Ovary (tissue), 9 donors: ENCODE results near the gene DPF3. TPM values are rescaled to one million over a fixed set of nuclear protein-coding genes. Genes with fewer than 3 reads are reported as not detected.

Experiments used
- DNase-seq, 5 donors: peaks; one replicate each; pipeline ENCODE4 v3.0.0-alpha.2; 2019 to 2020
- H3K27ac ChIP-seq, 2 donors: fragments of 200-600 bp; one replicate each; pipeline versions ENCODE4 v1.5.1 to v1.8.0; 2019 to 2022
- H3K27me3 ChIP-seq: fragments of 200-600 bp; one replicate; pipeline ENCODE4 v1.8.0; 2022
- H3K36me3 ChIP-seq: fragments of 200-600 bp; sonication (generic); one replicate; pipeline ENCODE4 v1.5.1; 2019
- H3K4me1 ChIP-seq: one replicate; pipeline ENCODE4 v1.8.1; 2013; ENCODE audit warnings: mild to moderate bottlenecking, moderate library complexity; ENCODE audit not compliant: insufficient read depth
- H3K4me3 ChIP-seq: fragments of 200-600 bp; sonication (generic); one replicate; pipeline ENCODE4 v1.5.1; 2017
- H3K9me3 ChIP-seq, 2 donors: fragments of 200-600 bp in 1 of 2; sonication (generic) in 1 of 2; one replicate each; pipeline versions ENCODE4 v1.5.1 to v1.8.1; 2013 to 2019; ENCODE audit warnings: mild to moderate bottlenecking in 1 of 2, moderate library complexity in 1 of 2
- CTCF ChIP-seq, 3 donors: fragments of 450-650 bp in 2 of 3; fragments of 200-600 bp in 1 of 3; IDR thresholded peaks; one replicate each; pipeline versions ENCODE4 v1.5.1 to v1.8.0; 2016 to 2022; ENCODE audit warnings: antibody characterized with exemption in 3 of 3, mild to moderate bottlenecking in 1 of 3
- EP300 ChIP-seq: sonication (generic); formaldehyde crosslinking; IDR thresholded peaks from one replicate; pipeline ENCODE4 v1.6.1; 2017; ENCODE audit warnings: antibody characterized with exemption
- POLR2A ChIP-seq: fragments of 450-650 bp; IDR thresholded peaks from one replicate; pipeline ENCODE4 v1.6.1; 2017; ENCODE audit warnings: antibody characterized with exemption, mild to moderate bottlenecking, moderate library complexity
- WGBS, 3 donors: extraction: QIAGEN DNeasy Blood & Tissue Kit in 1 of 3; methylation state at CpG; one replicate each; pipeline versions ENCODE4 v1.1.5 to v1.1.7; 2013 to 2017; 5-methylcytosine and 5-hydroxymethylcytosine counted together
- intact Hi-C, 4 donors: fragments of 100-400 bp; cut with DNase I; formaldehyde crosslinking; loops; one replicate each; pipeline versions ENCODE4 v1.11.0 to v1.15.1; 2022 to 2023
- polyA plus RNA-seq, 2 donors: library from polyadenylated mRNA; stranded (reverse); fragments of 200-250 nt in 1 of 2; fragments of 350-450 nt in 1 of 2; fragmentation: Illumina TruSeq in 1 of 2; extraction: RNeasy Lipid Tissue Mini Kit (QIAGEN cat#74804) in 1 of 2; gene quantifications; one replicate each; pipeline ENCODE4 v1.2.3, GENCODE V29; 2013 to 2014
- small RNA-seq: library from RNA; depleted of rRNA; stranded (forward); fragments of <200 nt; gene quantifications from one replicate; pipeline ENCODE3, GENCODE V24; 2016
- total RNA-seq, 7 donors: library from RNA; depleted of rRNA in 2 of 7; stranded (reverse); fragments of >200 nt in 2 of 7; fragmentation: NEBNext Ultra II Directional in 3 of 7; extraction: Animal tissue kit (Norgen Biotek cat#: 25700) in 3 of 7; gene quantifications; one replicate each; pipeline versions ENCODE4 v1.1.0 to v1.2.4, GENCODE V29; 2016 to 2023
- donor health status: DM: no; HTN: no; CAD: no; lungs with moderate emphysema.
- donor health status: DM: no; HTN: no; CAD: no.
- donor health status: Bipolar disorder and iron deficiency.
- donor health status: DM: yes; HTN: yes; CAD: no.
- donor health status: DM: no; HTN: no; CAD: no.
- donor health status: DM: yes; HTN: yes; CAD: no.

Gene DPF3
- total and polyA plus RNA-seq, 9 donors = 6.3 to 34.4 (median 21.9) TPM

GRCh38 chr14:72577521-72577920, 316.4 kb downstream of the DPF3 start:
- Histone ChIP-seq H3K27ac (no peak overlapping the region), H3K27me3 (no peaks in the 10 kb centered on the region), H3K36me3 (no peaks in the 10 kb centered on the region), H3K4me1 (peaks cover 4% of the 10 kb centered on the region), H3K9me3 (no peaks in the 10 kb centered on the region), H3K4me3 (no peak overlapping the region)
- TF ChIP-seq CTCF (IDR thresholded peaks at IDR 0.05) = no peak
- TF ChIP-seq EP300 = no peak
- no peak for TF ChIP-seq POLR2A
- intact Hi-C loops = no loop called here
- no peak for DNase-seq
- WGBS, 3 donors = 79 to 87% (median 86%) methylated on average over 5 of the region's 5 CpGs

DNA sequence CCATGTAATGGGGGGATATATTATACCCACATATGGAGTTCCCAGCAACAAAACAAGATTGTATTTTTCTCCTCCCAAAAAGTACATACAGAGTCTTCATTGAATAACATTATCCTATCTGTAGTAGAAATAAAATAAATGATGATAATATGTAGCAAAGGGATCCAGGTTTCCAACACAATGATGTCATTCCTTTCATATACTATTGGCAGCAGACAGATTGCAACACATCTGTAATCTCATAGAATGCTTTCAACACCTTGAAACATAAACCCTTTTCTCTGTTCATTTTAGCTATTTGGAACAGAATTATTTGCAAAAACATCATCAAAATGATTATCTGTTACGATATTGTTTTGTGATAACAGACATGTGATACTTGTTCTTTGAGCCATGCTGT, 317.6 kb downstream of the DPF3 start:
- 88 to 89% (median 88%) methylated on average over 1 of the region's 1 CpG for WGBS, 3 donors
- H3K4me3 ChIP-seq = no peak overlapping the region
- H3K27me3 ChIP-seq = no peaks in the 10 kb centered on the region
- DNase-seq = no peak
- H3K36me3 ChIP-seq = no peaks in the 10 kb centered on the region
- H3K4me1 ChIP-seq = peaks cover 4% of the 10 kb centered on the region
- no peaks in the 10 kb centered on the region for H3K9me3 ChIP-seq
- no peak overlapping the region for H3K27ac ChIP-seq
- no peak for TF ChIP-seq EP300
- no peak for TF ChIP-seq POLR2A
- intact Hi-C loops = no loop called here

- 96 to 100% (median 97%) methylated on average over 1 of the region's 1 CpG for WGBS, 3 donors
- no peak for DNase-seq
- H3K4me3 ChIP-seq = no peak overlapping the region
Measured at GRCh38 chr14:72574715-72575114, 319.2 kb downstream of the DPF3 start.

GRCh38 chr14:72573725-72574417, 320.0 kb downstream of the DPF3 start:
- no peak for TF ChIP-seq CTCF (IDR thresholded peaks at IDR 0.05)

More at GRCh38 chr14:72574715-72575114, 319.2 kb downstream of the DPF3 start:
- Histone ChIP-seq H3K36me3 (no peaks in the 10 kb centered on the region), H3K9me3 (no peaks in the 10 kb centered on the region), H3K27ac (no peak overlapping the region), H3K4me1 (peaks cover 4% of the 10 kb centered on the region), H3K27me3 (no peaks in the 10 kb centered on the region)
- TF ChIP-seq EP300 = no peak
- TF ChIP-seq CTCF (IDR thresholded peaks at IDR 0.05) = no peak
- no peak for TF ChIP-seq POLR2A
- intact Hi-C loops = no loop called here

More at GRCh38 chr14:72573725-72574417, 320.0 kb downstream of the DPF3 start:
- peak in 4 of 5 donors; percentile 22 to 55 (median 34) for DNase-seq
- Histone ChIP-seq H3K4me1 (peaks cover 4% of the 10 kb centered on the region), H3K9me3 (no peaks in the 10 kb centered on the region), H3K36me3 (no peaks in the 10 kb centered on the region), H3K27ac (no peak overlapping the region), H3K27me3 (no peaks in the 10 kb centered on the region), H3K4me3 (no peak overlapping the region)
- intact Hi-C loops = no loop called here
- WGBS, 3 donors = 13 to 29% (median 17%) methylated on average over 9 of the region's 9 CpGs

Small RNAs within 50 kb of the gene (small RNA-seq; reads per million reads assigned to genes)
- gene RF00019 = not detected

Other genes starting within 250 kb of the DPF3 start
- 10 to 100 TPM; 13.9 to 31.1 (median 21.8) TPM for gene DCAF4, start 32.4 kb upstream of the DPF3 start, total RNA-seq
- gene DCAF4, start 32.4 kb upstream of the DPF3 start, polyA plus RNA-seq = 10 to 100 TPM; 12.2 to 19.7 TPM
- gene ZFYVE1, start 133.0 kb upstream of the DPF3 start, total RNA-seq = 10 to 100 TPM in 6 of 7 donors, 1 to 10 TPM in 1; 8.6 to 15.9 (median 12.3) TPM
- gene ZFYVE1, start 133.0 kb upstream of the DPF3 start, polyA plus RNA-seq = 10 to 100 TPM in 1 of 2 donors, 1 to 10 TPM in 1; 8.8 to 17.6 TPM
- gene RBM25, start 164.4 kb upstream of the DPF3 start, total RNA-seq = 10 to 100 TPM; 38.6 to 81.0 (median 61.1) TPM
- 10 to 100 TPM; 29.1 to 67.3 TPM for gene RBM25, start 164.4 kb upstream of the DPF3 start, polyA plus RNA-seq
- gene PSEN1, start 242.4 kb upstream of the DPF3 start, total RNA-seq = 10 to 100 TPM; 33.4 to 48.8 (median 44.0) TPM
- gene PSEN1, start 242.4 kb upstream of the DPF3 start, polyA plus RNA-seq = 10 to 100 TPM; 21.7 to 73.1 TPM